HFF-Myc (cell line): ENCODE results near the gene SYNE1.

ENCODE experiments used
- DNase-seq: peaks from one replicate; pipeline ENCODE4 v3.0.0-alpha.2; 2011; ENCODE audit warnings: low read depth; ENCODE audit errors: extremely low read depth
- H3K4me3 ChIP-seq: replicated peaks from 2 replicates; pipeline ENCODE4 v1.5.1; 2011; ENCODE audit warnings: low read depth, mild to moderate bottlenecking, control low read depth, low read length
- TF ChIP-seq, protein P1 (sequence below): IDR thresholded peaks from 2 replicates; pipeline ENCODE4 v1.5.1; 2012; ENCODE audit warnings: mild to moderate bottlenecking, low read depth, low read length, control low read depth; ENCODE audit errors: missing control alignments

SYNE1 gene

DNA sequence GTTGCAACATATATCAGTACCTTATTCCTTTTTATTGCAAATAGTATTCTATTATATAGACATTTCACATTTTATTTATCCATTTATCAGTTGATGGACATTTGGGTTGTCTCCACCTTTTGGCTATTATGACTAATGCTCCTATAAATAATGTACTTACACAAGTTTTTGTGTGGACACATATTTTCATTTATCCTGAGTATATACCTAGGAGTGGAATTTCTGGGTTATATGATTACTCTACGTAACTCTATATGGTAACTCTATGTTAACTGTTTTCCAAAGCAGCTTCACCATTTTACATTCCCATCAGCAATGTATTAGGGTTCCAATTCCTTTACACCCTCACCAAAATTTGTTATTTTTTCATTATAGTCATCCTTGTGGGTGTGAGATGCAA is 424.7 kb downstream of the SYNE1 start:
- DNase-seq, result no peak
- TF ChIP-seq, protein P1, sequence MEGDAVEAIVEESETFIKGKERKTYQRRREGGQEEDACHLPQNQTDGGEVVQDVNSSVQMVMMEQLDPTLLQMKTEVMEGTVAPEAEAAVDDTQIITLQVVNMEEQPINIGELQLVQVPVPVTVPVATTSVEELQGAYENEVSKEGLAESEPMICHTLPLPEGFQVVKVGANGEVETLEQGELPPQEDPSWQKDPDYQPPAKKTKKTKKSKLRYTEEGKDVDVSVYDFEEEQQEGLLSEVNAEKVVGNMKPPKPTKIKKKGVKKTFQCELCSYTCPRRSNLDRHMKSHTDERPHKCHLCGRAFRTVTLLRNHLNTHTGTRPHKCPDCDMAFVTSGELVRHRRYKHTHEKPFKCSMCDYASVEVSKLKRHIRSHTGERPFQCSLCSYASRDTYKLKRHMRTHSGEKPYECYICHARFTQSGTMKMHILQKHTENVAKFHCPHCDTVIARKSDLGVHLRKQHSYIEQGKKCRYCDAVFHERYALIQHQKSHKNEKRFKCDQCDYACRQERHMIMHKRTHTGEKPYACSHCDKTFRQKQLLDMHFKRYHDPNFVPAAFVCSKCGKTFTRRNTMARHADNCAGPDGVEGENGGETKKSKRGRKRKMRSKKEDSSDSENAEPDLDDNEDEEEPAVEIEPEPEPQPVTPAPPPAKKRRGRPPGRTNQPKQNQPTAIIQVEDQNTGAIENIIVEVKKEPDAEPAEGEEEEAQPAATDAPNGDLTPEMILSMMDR, result no peak
- H3K4me3 ChIP-seq, result no peak overlapping the region

DNA sequence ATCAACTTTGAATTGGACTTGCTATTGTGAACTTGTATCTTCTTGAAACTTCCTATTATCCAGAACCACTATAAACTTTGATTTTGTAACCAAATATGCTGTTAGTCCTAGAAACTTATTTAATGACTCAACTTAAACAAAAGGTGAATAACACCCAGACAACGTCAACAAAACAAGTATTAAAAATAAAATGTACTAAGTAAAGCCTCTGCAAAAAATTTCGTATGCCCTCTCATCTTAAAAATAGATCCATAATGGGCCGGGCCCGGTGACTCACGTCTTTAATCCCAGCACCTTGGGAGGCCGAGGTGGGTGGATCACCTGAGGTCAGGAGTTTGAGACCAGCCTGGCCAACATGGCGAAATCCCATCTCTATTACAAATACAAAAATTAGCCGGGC is 428.0 kb downstream of the SYNE1 start:
- TF ChIP-seq, protein P1, result no peak
- no peak overlapping the region for H3K4me3 ChIP-seq
- no peak for DNase-seq

DNA sequence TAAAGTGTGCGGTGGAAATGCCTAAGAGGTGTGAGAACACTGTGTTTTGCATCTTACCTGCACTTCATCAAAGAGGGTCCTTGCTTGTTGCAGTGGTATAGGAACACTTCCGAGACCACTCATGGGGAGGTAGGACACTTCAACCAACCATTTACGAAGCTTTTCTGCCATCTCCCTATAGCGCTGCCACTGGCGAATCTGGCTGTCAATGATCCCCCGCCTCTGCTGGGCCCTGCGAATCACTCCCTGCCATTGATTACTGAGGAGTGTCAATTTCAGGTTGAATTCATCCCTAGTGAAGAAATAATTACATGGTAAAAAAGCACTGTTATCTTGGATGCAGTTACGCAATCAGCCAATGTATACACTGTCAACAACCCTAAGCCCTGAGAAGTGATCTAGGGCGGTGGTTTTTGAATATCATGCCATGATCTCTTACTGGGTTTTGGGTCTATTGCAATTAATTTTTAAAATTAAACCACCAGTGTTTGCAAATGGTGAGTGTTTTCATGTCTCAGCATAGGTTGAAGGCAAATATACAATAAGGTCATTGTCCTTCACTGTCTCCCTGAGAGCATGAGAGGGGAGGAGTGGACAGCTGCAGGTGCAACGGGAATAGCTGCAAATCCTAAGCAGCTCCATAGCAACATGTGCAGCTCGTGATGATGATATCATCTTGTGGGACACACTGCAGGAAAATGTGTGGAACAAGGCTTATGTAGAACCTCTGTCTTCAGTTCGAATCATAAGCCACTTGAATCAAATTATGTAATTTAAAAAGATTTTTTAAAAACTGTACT is 429.0 kb downstream of the SYNE1 start:
- no peak for DNase-seq
- H3K4me3 ChIP-seq, result no peak overlapping the region
- TF ChIP-seq, protein P1, result no peak

DNA sequence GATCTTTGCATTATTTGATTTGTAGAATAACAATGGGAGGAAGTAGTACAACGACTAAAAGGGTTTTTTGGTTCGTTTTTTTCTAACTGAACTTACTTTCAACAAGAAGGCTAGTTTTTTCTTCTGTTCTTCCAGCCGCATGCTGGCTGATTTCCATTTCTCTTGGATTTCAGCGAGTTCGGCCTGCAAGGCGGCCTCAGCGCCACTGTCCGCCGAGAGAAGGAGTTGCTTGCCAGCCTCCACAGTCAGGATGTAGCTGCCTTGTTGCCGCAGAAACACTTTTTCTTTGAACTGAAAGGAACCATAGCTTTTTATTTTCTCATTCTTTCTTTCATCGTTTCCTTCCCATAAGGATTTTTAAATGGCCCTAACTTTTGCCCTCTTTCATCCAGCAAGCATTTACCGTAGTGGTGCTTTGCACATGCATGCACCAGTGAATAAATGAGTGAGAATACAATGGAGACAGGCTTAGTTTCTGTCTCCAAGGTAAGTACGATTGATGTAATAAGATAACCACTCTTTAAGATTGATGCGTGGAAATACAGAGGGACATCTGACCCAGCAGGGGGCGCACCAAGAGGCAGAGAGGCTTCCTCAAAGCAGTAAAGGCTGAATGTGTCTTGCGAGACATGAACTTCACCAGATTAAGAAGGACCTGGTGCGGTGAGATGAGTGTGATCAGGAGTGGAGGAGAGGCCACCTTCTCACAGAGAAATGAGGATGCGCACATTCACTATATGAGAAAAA is 430.9 kb downstream of the SYNE1 start:
- no peak overlapping the region for H3K4me3 ChIP-seq
- no peak for DNase-seq
- TF ChIP-seq, protein P1, result peak; percentile 59

DNA sequence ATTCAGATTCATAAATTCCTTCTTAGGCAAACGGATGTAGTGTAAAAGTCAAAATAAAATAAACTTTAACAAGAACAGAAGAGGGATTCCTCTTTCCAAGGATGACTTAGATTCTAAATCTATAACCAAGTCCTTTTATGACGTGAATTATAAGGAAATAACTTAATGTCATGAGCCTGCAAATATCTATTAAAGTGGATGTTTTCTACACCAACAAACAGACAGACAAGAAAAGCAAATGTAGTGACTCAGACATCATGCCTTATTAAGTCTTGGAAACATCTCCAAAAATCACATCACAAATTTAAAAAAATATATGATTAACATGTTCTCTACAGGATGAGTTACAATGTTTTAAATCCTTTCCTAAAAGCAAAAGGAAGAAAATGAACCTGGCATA is 432.6 kb downstream of the SYNE1 start:
- no peak overlapping the region for H3K4me3 ChIP-seq
- TF ChIP-seq, protein P1, result no peak
- DNase-seq, result no peak

DNA sequence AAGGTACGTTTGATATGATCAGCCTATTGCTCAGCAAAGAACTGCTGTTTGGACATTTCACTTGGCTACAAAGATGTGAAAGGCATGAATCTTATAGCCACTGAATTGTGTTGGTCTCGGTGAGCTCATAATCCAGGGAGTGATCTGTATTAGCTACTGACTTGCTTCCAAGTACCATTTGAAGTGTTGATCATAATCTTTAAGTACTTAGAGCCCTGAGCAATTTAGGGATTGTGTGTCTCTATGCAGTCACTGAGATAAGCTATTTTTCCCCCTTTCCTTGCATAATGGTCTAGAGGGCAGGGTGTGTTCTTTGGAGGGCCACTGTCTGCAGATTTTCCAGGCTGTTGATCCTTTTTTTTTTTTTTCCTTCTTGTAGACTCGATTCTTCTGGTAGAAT is 436.0 kb downstream of the SYNE1 start:
- TF ChIP-seq, protein P1, result no peak
- no peak overlapping the region for H3K4me3 ChIP-seq
- DNase-seq, result no peak
